Activated CD4-positive, alpha-beta T cell treated with anti-CD3 and anti-CD28 coated beads, Interleukin-2, Interleukin-6, amounts not matched to agents 100 ng/mL and 50 ng/mL, durations not matched to agents 16 hours and 8 hours (primary cell): ENCODE data around the gene LAT.
"Not testable (repeated sequence)": the region's sequence is repeated elsewhere in the genome, so short reads cannot be mapped to it uniquely, and the experiment has no call there.

ENCODE experiments used
- DNase-seq: peaks from one replicate; pipeline ENCODE4 v3.0.0-alpha.2; 2020

Gene LAT

DNA sequence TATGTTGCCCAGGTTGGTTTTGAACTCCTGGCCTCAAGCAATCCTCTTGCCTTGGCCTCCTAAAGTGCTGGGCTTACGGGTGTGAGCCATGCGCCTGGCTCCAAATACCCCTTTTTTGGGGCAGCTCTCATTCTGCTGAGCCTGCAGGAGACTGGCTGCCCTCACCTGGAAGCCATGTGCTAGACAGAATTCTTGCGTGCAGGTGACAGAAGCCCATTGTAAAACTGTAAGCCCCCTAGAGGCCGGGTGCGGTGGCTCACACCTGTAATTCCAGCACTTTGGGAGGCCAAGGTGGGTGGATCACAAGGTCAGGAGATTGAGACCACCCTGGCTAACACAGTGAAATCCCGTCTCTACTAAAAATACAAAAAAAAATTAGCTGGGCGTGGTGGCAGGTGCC is 4.5 kb upstream of the LAT start:
- DNase-seq: not testable (repeated sequence)

DNA sequence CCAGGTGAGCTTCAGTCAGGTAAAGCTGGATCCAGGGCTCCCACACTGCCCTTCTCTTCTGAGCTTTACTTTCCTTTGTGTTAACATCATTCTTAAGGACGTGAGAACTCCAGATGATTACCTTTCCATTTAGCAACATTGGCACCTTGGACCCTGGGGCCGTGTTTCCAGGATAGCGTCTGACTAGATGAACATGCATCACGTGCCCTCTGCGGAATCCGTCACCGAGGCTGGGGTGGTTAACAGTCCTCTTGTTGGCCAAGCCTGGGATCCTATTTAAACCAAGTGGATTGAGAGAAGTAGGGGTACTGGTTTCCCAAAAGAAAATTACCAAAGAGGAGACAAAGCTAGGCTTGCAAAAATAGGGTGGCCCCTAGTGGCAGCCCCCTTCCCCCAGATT is 3.9 kb upstream of the LAT start:
- DNase-seq: no peak

GRCh38 chr16:28981517-28981916 is 3.3 kb upstream of the LAT start:
- peak; percentile 70 for DNase-seq

DNA sequence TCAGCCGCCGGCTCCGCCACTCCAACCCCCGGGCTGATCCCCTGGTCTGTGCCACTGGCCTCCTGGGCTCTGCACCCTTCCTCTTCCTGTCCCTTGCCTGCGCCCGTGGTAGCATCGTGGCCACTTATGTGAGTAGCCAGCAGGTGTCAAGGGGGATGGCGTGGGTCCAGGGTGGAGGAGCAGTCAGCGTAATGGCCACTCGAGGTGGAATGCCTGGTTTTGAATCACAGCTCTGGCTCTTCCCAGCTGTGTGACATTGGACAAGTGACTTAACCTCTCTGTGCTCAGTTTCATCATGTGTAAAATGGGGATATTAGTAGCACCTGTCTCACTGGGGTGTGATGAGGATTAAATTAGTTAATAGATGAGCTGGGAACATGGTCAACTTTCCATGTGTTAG is 2.4 kb upstream of the LAT start:
- DNase-seq: no peak

GRCh38 chr16:28982949-28983348 is 1.9 kb upstream of the LAT start:
- DNase-seq: no peak

DNA sequence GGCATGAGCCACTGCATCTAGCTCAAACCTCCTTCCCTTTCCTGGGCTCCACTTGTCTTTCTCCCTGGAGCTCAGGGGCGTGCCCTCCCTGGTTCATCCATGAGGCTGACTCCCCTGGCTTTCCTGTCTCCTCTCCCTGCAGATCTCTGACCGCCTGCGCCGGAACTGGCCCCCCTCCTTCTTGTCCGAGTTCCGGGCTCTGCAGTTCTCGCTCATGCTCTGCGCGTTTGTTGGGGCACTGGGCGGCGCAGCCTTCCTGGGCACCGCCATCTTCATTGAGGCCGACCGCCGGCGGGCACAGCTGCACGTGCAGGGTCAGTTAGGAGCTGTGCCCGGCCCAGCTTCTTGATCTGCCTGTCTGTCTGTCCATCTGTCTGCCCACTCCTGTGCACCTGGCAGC is 1.2 kb upstream of the LAT start:
- DNase-seq: no peak

- no peak for DNase-seq
Observed at GRCh38 chr16:28984091-28984490, 761 bp upstream of the LAT start.

DNA sequence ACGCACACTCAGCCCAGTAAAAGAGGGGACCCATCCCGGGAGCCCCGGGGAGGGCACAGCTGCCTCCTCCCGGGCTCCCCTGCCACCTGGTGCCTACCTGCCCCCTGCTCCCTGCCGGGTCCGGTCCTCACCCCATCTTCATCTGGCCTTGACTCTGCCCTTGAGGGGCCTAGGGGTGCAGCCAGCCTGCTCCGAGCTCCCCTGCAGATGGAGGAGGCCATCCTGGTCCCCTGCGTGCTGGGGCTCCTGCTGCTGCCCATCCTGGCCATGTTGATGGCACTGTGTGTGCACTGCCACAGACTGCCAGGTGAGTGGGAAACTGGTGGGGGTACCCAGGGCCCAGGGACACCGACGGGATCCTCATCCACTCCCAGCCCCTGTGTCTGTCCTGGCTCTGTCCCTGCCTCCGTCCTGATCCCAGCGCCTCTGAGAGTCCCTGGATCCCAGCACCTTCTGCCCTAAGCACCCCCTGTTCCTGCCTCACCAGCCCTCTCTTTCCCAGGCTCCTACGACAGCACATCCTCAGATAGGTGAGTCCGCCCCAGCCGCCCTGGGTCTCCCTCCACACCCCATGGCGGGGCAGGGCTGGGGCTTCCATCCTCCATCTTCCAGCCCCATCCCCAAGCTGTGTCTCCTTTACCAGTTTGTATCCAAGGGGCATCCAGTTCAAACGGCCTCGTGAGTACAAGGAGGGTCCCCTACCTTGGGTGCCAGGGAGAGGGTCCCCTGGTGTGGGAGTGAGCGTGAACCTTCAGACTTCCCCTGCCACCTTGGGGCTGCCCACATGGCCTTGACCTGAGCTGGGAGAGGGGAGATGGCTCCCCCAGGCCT is 574 bp downstream of the LAT start:
- DNase-seq: peak; percentile 39

DNA sequence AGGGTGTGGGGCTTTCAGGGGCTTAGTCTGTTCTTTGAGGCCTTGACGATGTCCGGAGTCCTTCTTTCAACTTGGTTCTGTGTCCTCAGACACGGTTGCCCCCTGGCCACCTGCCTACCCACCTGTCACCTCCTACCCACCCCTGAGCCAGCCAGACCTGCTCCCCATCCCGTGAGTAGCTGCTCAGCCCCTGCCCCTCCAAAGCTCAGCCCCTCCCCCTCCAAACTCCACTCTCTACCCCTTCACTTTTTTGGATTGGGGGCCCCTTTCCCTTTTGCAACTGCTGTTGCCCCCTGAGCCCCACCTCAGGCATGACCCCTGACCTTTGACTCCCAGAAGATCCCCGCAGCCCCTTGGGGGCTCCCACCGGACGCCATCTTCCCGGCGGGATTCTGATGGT is 1.2 kb downstream of the LAT start:
- no peak for DNase-seq

DNA sequence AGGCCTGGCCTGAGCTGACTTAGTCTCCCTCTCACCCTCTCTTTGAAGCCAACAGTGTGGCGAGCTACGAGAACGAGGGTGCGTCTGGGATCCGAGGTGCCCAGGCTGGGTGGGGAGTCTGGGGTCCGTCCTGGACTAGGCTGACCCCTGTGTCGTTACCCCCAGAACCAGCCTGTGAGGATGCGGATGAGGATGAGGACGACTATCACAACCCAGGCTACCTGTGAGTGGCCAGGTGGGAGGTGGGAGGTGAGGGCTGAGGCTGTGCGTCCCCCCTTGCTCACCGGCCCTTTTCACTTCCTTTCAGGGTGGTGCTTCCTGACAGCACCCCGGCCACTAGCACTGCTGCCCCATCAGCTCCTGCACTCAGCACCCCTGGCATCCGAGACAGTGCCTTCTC is 1.6 kb downstream of the LAT start:
- DNase-seq: peak; percentile 40

DNA sequence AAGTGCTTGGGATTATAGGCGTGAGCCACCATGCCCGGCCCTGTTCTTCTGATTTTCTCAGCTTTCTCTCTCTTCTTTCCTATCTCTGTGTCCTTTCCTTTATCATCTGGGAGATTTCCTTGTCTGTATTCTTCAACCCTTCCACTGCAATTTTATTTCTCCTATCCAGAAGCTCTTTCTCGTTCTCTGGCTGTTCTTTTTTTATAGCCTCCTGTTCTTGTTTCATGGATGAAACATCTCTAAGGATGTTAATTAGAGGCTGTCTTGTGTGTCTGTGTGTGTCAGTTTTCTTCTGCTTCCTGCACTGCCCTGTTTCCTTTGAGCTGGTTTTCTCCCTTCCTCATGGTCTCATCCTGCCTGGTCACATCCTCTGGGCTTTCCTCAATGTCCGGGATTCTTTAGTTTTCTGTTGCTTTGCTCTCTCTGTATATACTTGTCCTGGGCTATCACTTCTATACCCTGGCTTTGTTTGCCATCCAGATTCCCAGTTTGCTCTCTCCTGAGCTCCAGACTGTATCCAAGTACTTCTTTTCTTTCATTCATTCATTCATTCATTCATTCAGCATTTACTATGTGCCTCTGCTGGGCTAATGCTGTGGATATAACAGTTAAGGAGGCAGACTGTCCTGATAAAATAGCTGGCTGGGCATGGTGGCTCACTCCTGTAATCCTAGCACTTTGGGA is 2.5 kb downstream of the LAT start:
- no peak for DNase-seq

DNA sequence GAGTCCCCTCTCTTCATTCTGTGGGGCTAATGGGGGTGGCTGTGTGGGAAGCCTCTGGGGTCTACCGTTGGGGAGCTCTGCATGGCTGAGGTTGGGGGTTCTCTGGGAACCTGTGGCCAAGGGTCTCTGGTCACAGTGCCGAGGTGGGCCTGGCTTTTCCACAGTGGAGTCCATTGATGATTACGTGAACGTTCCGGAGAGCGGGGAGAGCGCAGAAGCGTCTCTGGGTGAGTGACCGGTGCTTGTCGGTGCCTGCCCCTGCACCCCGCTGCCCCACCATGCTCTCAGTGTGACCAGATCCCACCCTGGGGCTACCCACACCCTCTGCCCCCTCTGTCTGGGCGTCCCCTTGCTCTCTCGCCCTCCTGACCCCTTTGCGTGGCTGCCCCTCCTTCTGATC is 4.5 kb downstream of the LAT start:
- DNase-seq: no peak

DNA sequence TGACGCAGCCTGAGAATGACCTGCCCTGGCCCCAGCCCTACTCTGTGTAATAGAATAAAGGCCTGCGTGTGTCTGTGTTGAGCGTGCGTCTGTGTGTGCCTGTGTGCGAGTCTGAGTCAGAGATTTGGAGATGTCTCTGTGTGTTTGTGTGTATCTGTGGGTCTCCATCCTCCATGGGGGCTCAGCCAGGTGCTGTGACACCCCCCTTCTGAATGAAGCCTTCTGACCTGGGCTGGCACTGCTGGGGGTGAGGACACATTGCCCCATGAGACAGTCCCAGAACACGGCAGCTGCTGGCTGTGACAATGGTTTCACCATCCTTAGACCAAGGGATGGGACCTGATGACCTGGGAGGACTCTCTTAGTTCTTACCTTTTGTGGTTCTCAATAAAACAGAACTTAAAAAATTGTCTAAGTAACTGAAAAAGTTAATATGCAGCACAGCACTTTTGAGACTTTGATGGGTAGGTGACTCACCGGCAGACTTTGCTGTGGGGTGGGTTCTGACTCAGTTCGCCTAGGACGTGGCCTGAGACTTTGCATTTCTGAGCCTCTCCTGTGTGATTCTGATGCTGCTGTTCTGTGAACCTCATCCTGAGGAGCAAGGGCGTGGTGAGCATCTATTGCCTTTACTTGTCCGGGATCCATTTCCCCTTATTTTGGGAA is 5.7 kb downstream of the LAT start:
- DNase-seq: peak; percentile 89

DNA sequence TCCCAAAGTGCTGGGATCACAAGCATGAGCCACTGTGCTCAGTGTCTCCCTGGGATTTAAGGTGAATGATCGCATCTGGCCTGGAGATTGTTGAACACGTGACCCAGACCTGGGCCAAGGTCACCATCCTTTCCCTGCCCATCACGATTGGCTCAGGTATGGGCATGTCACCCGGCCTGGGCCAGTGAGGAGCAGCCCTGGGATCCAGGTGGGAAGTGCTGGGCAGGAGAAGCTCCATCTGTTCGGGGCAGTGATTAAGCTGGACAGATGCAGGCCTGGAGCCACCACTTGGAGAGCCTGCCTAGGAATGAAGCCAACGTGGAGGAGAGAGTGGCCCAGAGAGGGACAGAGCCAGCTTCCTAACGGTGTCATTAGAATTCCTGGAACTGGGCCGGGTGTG is 6.8 kb downstream of the LAT start:
- no peak for DNase-seq

GRCh38 chr16:28992496-28992895 is 7.6 kb downstream of the LAT start:
- no peak for DNase-seq

DNA sequence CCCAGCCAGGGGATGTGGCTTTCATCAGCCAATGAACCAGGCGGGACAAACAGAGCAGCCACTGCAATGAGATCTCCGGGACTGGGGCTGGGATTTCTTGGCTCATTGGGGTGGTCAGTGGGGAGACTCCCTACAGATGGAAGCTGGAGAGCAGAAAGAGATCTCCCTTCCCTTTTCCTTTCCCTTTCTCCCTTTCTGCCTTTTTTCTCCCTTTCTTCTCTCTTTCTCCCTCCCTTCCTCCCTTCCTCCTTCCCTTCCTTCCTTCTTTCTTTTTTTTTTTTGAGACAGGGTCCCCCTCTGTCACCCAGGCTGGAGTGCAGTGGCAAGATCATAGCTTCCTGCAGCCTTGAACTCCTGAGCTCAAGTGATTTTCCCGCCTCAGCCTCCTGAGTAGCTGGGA is 14.0 kb downstream of the LAT start:
- DNase-seq: no peak

GRCh38 chr16:28999577-28999976 is 14.7 kb downstream of the LAT start:
- no peak for DNase-seq

GRCh38 chr16:29000019-29000418 is 15.2 kb downstream of the LAT start:
- DNase-seq: no peak

- DNase-seq: not testable (repeated sequence)
Observed at GRCh38 chr16:29004496-29005139, 19.8 kb downstream of the LAT start.

GRCh38 chr16:29007730-29008593 is 23.1 kb downstream of the LAT start:
- DNase-seq: peak; percentile 90

DNA sequence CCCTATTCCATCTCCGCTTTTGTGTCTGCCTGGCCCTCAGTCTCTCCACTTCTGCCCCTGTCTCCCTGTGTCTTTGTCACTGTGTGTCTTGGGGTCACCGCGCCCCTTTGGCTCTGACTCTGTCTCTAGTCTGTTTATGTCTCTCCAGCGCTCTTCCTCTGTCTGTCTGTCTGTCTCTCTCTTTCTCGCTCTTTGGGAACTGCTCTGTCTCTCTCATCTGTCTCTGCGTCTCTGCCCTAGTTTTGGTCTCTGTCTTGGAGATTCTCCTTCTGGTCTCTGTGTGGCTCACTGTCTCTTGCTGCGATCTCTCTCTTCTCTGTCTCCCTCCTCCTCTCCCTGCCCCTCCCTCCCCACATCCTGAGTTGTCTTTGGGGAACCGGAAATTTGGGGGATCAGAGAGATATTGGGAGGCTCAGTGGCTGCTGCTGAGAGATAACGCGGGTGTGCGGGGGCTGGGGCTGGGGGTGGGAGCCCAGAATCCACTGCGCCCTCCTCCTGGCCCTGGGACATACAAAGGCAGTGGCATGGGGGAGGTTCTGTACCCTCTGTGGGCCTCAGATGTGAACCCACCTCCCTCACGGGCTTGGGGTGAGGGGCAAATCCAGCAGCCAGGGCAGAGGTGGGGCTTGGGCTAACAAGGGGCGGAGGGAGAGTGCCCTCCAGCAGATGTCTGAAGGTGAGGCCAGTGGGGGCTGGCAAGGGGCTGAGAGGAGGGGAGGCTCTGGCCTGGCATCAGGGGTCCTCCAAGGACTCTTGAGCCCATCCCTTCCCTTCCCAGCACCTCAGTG is 24.4 kb downstream of the LAT start:
- peak; percentile 70 for DNase-seq

DNA sequence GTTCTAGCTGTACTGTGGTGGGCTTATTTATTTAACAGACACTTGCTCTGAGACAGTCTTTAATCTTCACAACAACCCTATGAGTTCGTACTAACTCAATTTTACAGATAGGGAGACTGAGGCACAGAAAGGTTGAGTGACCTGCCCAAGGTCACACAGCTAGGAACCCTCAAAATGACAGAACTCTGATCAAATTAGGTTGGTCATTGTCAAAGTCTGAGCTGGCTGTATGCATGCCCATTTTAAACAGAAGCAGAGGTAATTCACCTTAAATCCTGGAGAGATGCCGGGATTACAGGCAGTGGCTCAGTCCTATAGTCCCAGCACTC is 24.9 kb downstream of the LAT start:
- no peak for DNase-seq
